Vagina (tissue), 2 donors: ENCODE data around the gene MAN2A2. TPM values are rescaled to one million over a fixed set of nuclear protein-coding genes. Genes with fewer than 3 reads are reported as not detected.

Experiments used
- DNase-seq, 2 donors: peaks; one replicate each; pipeline ENCODE4 v3.0.0-alpha.2; 2017; ENCODE audit errors: extremely low spot score in 2 of 2
- H3K27ac ChIP-seq: fragments of 200-600 bp; sonication (generic); one replicate; pipeline ENCODE4 v1.5.1; 2019
- H3K27me3 ChIP-seq: fragments of 200-600 bp; sonication (generic); one replicate; pipeline ENCODE4 v1.5.1; 2019
- H3K36me3 ChIP-seq, 2 donors: fragments of 200-600 bp; sonication (generic); one replicate each; pipeline ENCODE4 v1.5.1; 2017 to 2019
- H3K4me1 ChIP-seq: fragments of 200-600 bp; sonication (generic); one replicate; pipeline ENCODE4 v1.5.1; 2019
- H3K4me3 ChIP-seq, 2 donors: fragments of 200-600 bp; sonication (generic); 1 replicate in 1 of 2; 2 replicates in 1 of 2; pipeline ENCODE4 v1.5.1; 2016 to 2019
- H3K9me3 ChIP-seq: fragments of 200-600 bp; sonication (generic); one replicate; pipeline ENCODE4 v1.5.1; 2019
- CTCF ChIP-seq, 3 experiments: fragments of 450-650 bp in 2 of 3; fragments of 200-600 bp in 1 of 3; sonication (generic) in 1 of 3; IDR thresholded peaks; one replicate each; pipeline ENCODE4 v1.5.1; 2017 to 2019; ENCODE audit warnings: antibody characterized with exemption in 3 of 3, mild to moderate bottlenecking in 2 of 3, moderate library complexity in 2 of 3
- POLR2A ChIP-seq, 2 donors: fragments of 450-650 bp; IDR thresholded peaks; one replicate each; pipeline ENCODE4 v1.6.1; 2017; ENCODE audit warnings: antibody characterized with exemption in 2 of 2, mild to moderate bottlenecking in 2 of 2, moderate library complexity in 2 of 2
- POLR2AphosphoS5 ChIP-seq, 2 donors: sonication (generic); formaldehyde crosslinking; IDR thresholded peaks; one replicate each; pipeline ENCODE4 v1.9.0; 2017; ENCODE audit warnings: antibody characterized with exemption in 2 of 2, mild to moderate bottlenecking in 2 of 2, low read depth in 1 of 2; ENCODE audit not compliant: insufficient read depth in 1 of 2
- intact Hi-C: fragments of 100-400 bp; cut with DNase I; formaldehyde crosslinking; loops from one replicate; pipeline ENCODE4 v1.15.1; 2023
- total RNA-seq: library from RNA; depleted of rRNA; stranded (reverse); fragments of >200 nt; gene quantifications from one replicate; pipeline ENCODE4 v1.2.3, GENCODE V29; 2016

Gene MAN2A2
- total RNA-seq, 1 donor from 2014 or later, result 46.7 TPM

DNA sequence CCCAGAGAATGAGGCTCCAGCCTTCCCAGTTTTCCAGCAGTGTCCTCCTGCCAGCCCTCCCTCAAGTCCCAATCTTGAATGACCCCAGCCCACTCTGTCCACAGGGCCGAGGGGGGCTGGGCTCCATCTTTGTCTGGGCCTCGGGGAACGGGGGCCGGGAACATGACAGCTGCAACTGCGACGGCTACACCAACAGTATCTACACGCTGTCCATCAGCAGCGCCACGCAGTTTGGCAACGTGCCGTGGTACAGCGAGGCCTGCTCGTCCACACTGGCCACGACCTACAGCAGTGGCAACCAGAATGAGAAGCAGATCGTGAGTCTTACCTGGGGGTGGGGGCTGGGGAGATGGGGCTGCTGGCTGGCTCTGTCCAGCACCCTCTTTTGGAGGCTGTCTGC, 24.4 kb upstream of the MAN2A2 start:
- Histone ChIP-seq H3K4me3 (no peak overlapping the region), H3K4me1 (peaks cover 14% of the 10 kb centered on the region), H3K27ac (no peak overlapping the region), H3K27me3 (no peaks in the 10 kb centered on the region), H3K36me3 (peaks cover 0 to 65% of the 10 kb centered on the region in 2 donors), H3K9me3 (no peaks in the 10 kb centered on the region)
- intact Hi-C loops, result no loop called here
- TF ChIP-seq CTCF (IDR thresholded peaks at IDR 0.05) (no peak), POLR2AphosphoS5 (IDR thresholded peaks at IDR 0.05; ENCODE audit: insufficient read depth in 1 of 2, low read depth in 1 of 2) (no peak), POLR2A (IDR thresholded peaks at IDR 0.05) (no peak)
- no peak for DNase-seq

GRCh38 chr15:90879730-90880366, 23.3 kb upstream of the MAN2A2 start:
- Histone ChIP-seq H3K27ac (no peak overlapping the region), H3K4me1 (peaks cover 15% of the 10 kb centered on the region), H3K4me3 (no peak overlapping the region), H3K36me3 (peaks cover 0 to 65% of the 10 kb centered on the region in 2 donors), H3K9me3 (no peaks in the 10 kb centered on the region), H3K27me3 (no peaks in the 10 kb centered on the region)
- TF ChIP-seq POLR2A (IDR thresholded peaks at IDR 0.05) (no peak), CTCF (IDR thresholded peaks at IDR 0.05) (no peak), POLR2AphosphoS5 (IDR thresholded peaks at IDR 0.05; ENCODE audit: insufficient read depth in 1 of 2, low read depth in 1 of 2) (no peak)
- DNase-seq, result no peak
- intact Hi-C loops, result loop anchor here (10.0 kb wide), 1 partner anchor 165 kb away; the partner anchor contains the start of gene BLM

- Histone ChIP-seq H3K36me3 (peaks cover 0 to 65% of the 10 kb centered on the region in 2 donors), H3K27me3 (no peaks in the 10 kb centered on the region), H3K9me3 (no peaks in the 10 kb centered on the region), H3K4me3 (no peak overlapping the region), H3K4me1 (peaks cover 22% of the 10 kb centered on the region), H3K27ac (no peak overlapping the region)
- intact Hi-C loops, result loop anchor here (10.0 kb wide), 1 partner anchor 166 kb away; the partner anchor contains the start of gene BLM
- no peak for DNase-seq
- TF ChIP-seq CTCF (IDR thresholded peaks at IDR 0.05) (no peak), POLR2A (IDR thresholded peaks at IDR 0.05) (no peak), POLR2AphosphoS5 (IDR thresholded peaks at IDR 0.05; ENCODE audit: insufficient read depth in 1 of 2, low read depth in 1 of 2) (no peak)
These were observed 22.5 kb upstream of the MAN2A2 start for GRCh38 chr15:90880381-90881145.

- no peak overlapping the region for H3K4me3 ChIP-seq
- no peaks in the 10 kb centered on the region for H3K9me3 ChIP-seq
- H3K36me3 ChIP-seq, result peaks cover 0 to 57% of the 10 kb centered on the region in 2 donors
- intact Hi-C loops, result loop anchor here (10.0 kb wide), 1 partner anchor 167 kb away; the partner anchor contains the start of gene BLM
- no peak overlapping the region for H3K27ac ChIP-seq
- TF ChIP-seq POLR2A (IDR thresholded peaks at IDR 0.05) (no peak), CTCF (IDR thresholded peaks at IDR 0.05) (no peak), POLR2AphosphoS5 (IDR thresholded peaks at IDR 0.05; ENCODE audit: insufficient read depth in 1 of 2, low read depth in 1 of 2) (no peak)
- H3K4me1 ChIP-seq, result peaks cover 31% of the 10 kb centered on the region
- H3K27me3 ChIP-seq, result no peaks in the 10 kb centered on the region
- DNase-seq, result no peak
These were observed 21.7 kb upstream of the MAN2A2 start for GRCh38 chr15:90881181-90881977.
